ENCODE measurements around the gene COX6B2.

The COX6B2 gene

GRCh38 chr19:55353803-55354697 lies 469 bp downstream of the COX6B2 start:
- Histone ChIP-seq H3K4me1 (ENCODE audit: control insufficient read depth, insufficient read depth, low read length) (peaks cover 8% of the 10 kb centered on the region; the same call in 1 of the 2 replicates), H3K9me3 (ENCODE audit: control insufficient read depth, insufficient read depth, low read depth, low read length) (no peaks in the 10 kb centered on the region), H3K4me3 (ENCODE audit: low read depth, low read length) (peak overlapping the region; percentile 54), H3K36me3 (ENCODE audit: control insufficient read depth in 2 of 2, insufficient read depth in 1 of 2, low read length in 2 of 2) (peaks cover 0 to 2% of the 10 kb centered on the region in 2 experiments; a peak in 1 of 3 replicates), H3K27ac (ENCODE audit: extremely low read depth, low read depth, low read length) (no peak overlapping the region)
- ChIA-PET POLR2A (interaction anchor here (1.6 to 7.7 kb wide), 3 partner anchors 15 to 53 kb away, joined by 6 to 95 read pairs (median 13); partner anchors contain the start of genes KMT5C and UBE2S), CTCF (interaction anchor here (0.6 kb wide), 1 partner anchor 50 kb away, joined by 3 read pairs; no protein-coding TSS in a partner anchor)
- TF ChIP-seq ZBTB10 (tag by site-specific recombination; IDR thresholded peaks at IDR 0.05) (peak; percentile 93), SP2 (tag by site-specific recombination; IDR thresholded peaks at IDR 0.05) (peak; percentile 91), ZNF341 (tag by site-specific recombination; IDR thresholded peaks at IDR 0.05; ENCODE audit: low read depth) (0 out of 2 replicates have a peak, but pooled peaks have one; percentile 46), KLF1 (tag by site-specific recombination; IDR thresholded peaks at IDR 0.05) (peak; percentile 92), GLIS1 (tag by site-specific recombination; IDR thresholded peaks at IDR 0.05) (peak; percentile 44), ZNF777 (tag by site-specific recombination; IDR thresholded peaks at IDR 0.05; ENCODE audit: borderline replicate concordance) (peak; percentile 67; the same call in 1 of the 2 replicates), SP3 (tag by site-specific recombination; IDR thresholded peaks at IDR 0.05) (peak; percentile 94), KLF16 (tag by site-specific recombination; IDR thresholded peaks at IDR 0.05) (0 out of 2 replicates have a peak, but pooled peaks have one; percentile 56), PATZ1 (tag by site-specific recombination; IDR thresholded peaks at IDR 0.05) (peak; percentile 54; the same call in 1 of the 2 replicates), ZNF335 (tag by site-specific recombination; conservative IDR thresholded peaks at IDR 0.05) (peak; percentile 66), ZNF426 (tag by site-specific recombination; IDR thresholded peaks at IDR 0.05) (no peak), ZBTB11 (tag by site-specific recombination; conservative IDR thresholded peaks at IDR 0.05; ENCODE audit: low read depth) (0 out of 2 replicates have a peak, but pooled peaks have one; percentile 4), KLF9 (tag by site-specific recombination; IDR thresholded peaks at IDR 0.05; ENCODE audit: low read depth) (peak; percentile 90), ZBTB17 (tag by site-specific recombination; IDR thresholded peaks at IDR 0.05) (peak; percentile 47; the same call in 1 of the 2 replicates), GLIS2 (tag by site-specific recombination; IDR thresholded peaks at IDR 0.05) (no peak), ZNF449 (tag by site-specific recombination; IDR thresholded peaks at IDR 0.05) (peak; percentile 66; the same call in 1 of the 2 replicates), ZNF433 (tag by site-specific recombination; IDR thresholded peaks at IDR 0.05; ENCODE audit: low read depth) (no peak), HIC1 (tag by site-specific recombination; IDR thresholded peaks at IDR 0.05) (peak; percentile 42), ZBTB26 (tag by site-specific recombination; optimal IDR thresholded peaks at IDR 0.05) (peak; percentile 48), KLF8 (tag by site-specific recombination; IDR thresholded peaks at IDR 0.05) (peak; percentile 88), WT1 (tag by site-specific recombination; IDR thresholded peaks at IDR 0.05) (0 out of 2 replicates have a peak, but pooled peaks have one; percentile 28)

All from HEK293 (cell line).